Measurements from ENCODE around the gene IGF2R. TPM values are rescaled to one million over a fixed set of nuclear protein-coding genes. Genes with fewer than 3 reads are reported as not detected.

Gene IGF2R
- total RNA-seq, 5 donors from 2014 or later (not counting 1 experiment from before 2014, with no cell fraction given): 63.4 to 87.5 (median 70.5) TPM

DNA sequence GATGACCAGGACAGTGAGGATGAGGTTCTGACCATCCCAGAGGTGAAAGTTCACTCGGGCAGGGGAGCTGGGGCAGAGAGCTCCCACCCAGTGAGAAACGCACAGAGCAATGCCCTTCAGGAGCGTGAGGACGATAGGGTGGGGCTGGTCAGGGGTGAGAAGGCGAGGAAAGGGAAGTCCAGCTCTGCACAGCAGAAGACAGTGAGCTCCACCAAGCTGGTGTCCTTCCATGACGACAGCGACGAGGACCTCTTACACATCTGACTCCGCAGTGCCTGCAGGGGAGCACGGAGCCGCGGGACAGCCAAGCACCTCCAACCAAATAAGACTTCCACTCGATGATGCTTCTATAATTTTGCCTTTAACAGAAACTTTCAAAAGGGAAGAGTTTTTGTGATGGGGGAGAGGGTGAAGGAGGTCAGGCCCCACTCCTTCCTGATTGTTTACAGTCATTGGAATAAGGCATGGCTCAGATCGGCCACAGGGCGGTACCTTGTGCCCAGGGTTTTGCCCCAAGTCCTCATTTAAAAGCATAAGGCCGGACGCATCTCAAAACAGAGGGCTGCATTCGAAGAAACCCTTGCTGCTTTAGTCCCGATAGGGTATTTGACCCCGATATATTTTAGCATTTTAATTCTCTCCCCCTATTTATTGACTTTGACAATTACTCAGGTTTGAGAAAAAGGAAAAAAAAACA is 136.1 kb downstream of the IGF2R start:
- ChIA-PET CTCF (interaction anchor here in 1 of 2 donors (0.9 kb wide), 1 partner anchor 19 kb away, joined by 3 read pairs; no protein-coding TSS in a partner anchor), POLR2A (no interaction called here)
- no peaks in the 10 kb centered on the region for H3K9me3 Mint-ChIP-seq
- H3K36me3 ChIP-seq (ENCODE audit: control insufficient read depth in 2 of 2, extremely low read depth in 1 of 2, insufficient read depth in 1 of 2, low read length in 1 of 2): peaks cover 16 to 56% of the 10 kb centered on the region in 2 donors
- DNase-seq: no peak
- H3K9me3 ChIP-seq: no peaks in the 10 kb centered on the region
- peaks cover 54% of the 10 kb centered on the region for H3K36me3 Mint-ChIP-seq
- no peak overlapping the region for H3K4me3 ChIP-seq (ENCODE audit: control insufficient read depth in 1 of 2, extremely low read depth in 1 of 2, low read length in 1 of 2)
- no peaks in the 10 kb centered on the region for H3K4me1 ChIP-seq (ENCODE audit: control insufficient read depth in 1 of 2, extremely low read depth in 1 of 2, insufficient read depth in 2 of 2, low read length in 2 of 2)
- no peak overlapping the region for H3K27ac Mint-ChIP-seq
- H3K4me1 Mint-ChIP-seq: peaks cover 18 to 27% (median 19%) of the 10 kb centered on the region in 3 donors
- no peak for ATAC-seq (replicated peaks in 1 of 4)
- H3K27me3 ChIP-seq (replicated peaks in 1 of 2; ENCODE audit: control insufficient read depth in 2 of 2, extremely low read depth in 1 of 2, insufficient read depth in 2 of 2, low read length in 1 of 2): no peaks in the 10 kb centered on the region
- H3K27me3 Mint-ChIP-seq: no peaks in the 10 kb centered on the region
- no peak overlapping the region for H3K4me3 Mint-ChIP-seq
- no peak overlapping the region for H3K27ac ChIP-seq (ENCODE audit: low read length)
- 93% methylated on average over 9 of the region's 20 CpGs for WGBS (ENCODE audit: insufficient coverage)

GRCh38 chr6:160106010-160106409 is 137.1 kb downstream of the IGF2R start:
- H3K36me3 ChIP-seq (ENCODE audit: control insufficient read depth in 2 of 2, extremely low read depth in 1 of 2, insufficient read depth in 1 of 2, low read length in 1 of 2): peaks cover 16 to 57% of the 10 kb centered on the region in 2 donors
- Mint-ChIP-seq H3K4me1 (peaks cover 19 to 26% (median 20%) of the 10 kb centered on the region in 3 donors), H3K27ac (no peak overlapping the region), H3K9me3 (no peaks in the 10 kb centered on the region), H3K4me3 (no peak overlapping the region), H3K27me3 (no peaks in the 10 kb centered on the region), H3K36me3 (peaks cover 56% of the 10 kb centered on the region)
- 91% methylated on average over 9 of the region's 14 CpGs for WGBS (ENCODE audit: insufficient coverage)
- CTCF ChIA-PET: no interaction called here
- H3K4me1 ChIP-seq (ENCODE audit: control insufficient read depth in 1 of 2, extremely low read depth in 1 of 2, insufficient read depth in 2 of 2, low read length in 2 of 2): no peaks in the 10 kb centered on the region
- POLR2A ChIA-PET: no interaction called here
- DNase-seq (no peak), ATAC-seq (replicated peaks in 1 of 4) (no peak)
- H3K27ac ChIP-seq (ENCODE audit: low read length): no peak overlapping the region
- no peaks in the 10 kb centered on the region for H3K9me3 ChIP-seq
- H3K4me3 ChIP-seq (ENCODE audit: control insufficient read depth in 1 of 2, extremely low read depth in 1 of 2, low read length in 1 of 2): no peak overlapping the region
- H3K27me3 ChIP-seq (replicated peaks in 1 of 2; ENCODE audit: control insufficient read depth in 2 of 2, extremely low read depth in 1 of 2, insufficient read depth in 2 of 2, low read length in 1 of 2): no peaks in the 10 kb centered on the region

DNA sequence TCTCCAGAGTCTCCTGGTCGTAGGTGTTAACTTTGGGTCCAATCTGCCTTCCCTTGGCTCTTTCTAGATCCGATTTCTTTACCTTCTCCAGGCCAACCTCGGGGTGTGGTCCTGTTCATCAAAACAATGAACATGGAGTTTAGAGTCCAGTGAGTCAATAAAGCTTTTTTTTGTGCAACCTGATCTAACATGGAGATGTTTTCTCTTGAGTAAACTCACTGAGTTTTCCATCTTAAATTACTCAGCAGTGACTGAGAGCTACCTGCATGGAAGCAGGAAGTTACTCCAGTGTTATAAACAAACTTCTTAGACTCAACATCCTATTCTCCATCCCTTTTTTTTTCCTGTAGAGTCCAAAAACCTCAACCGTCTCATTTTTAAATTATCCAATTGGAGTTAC is 137.8 kb downstream of the IGF2R start:
- ChIA-PET POLR2A (interaction anchor here in 1 of 2 donors (0.7 kb wide), 1 partner anchor 11 kb away, joined by 3 read pairs; no protein-coding TSS in a partner anchor), CTCF (no interaction called here)
- Mint-ChIP-seq H3K27me3 (no peaks in the 10 kb centered on the region), H3K4me1 (peaks cover 12 to 26% (median 14%) of the 10 kb centered on the region in 3 donors), H3K36me3 (peaks cover 58% of the 10 kb centered on the region), H3K4me3 (no peak overlapping the region), H3K27ac (peak overlapping the region in 1 of 2 donors; percentile 35), H3K9me3 (no peaks in the 10 kb centered on the region)
- H3K4me3 ChIP-seq (ENCODE audit: control insufficient read depth in 1 of 2, extremely low read depth in 1 of 2, low read length in 1 of 2): no peak overlapping the region
- H3K4me1 ChIP-seq (ENCODE audit: control insufficient read depth in 1 of 2, extremely low read depth in 1 of 2, insufficient read depth in 2 of 2, low read length in 2 of 2): no peaks in the 10 kb centered on the region
- H3K36me3 ChIP-seq (ENCODE audit: control insufficient read depth in 2 of 2, extremely low read depth in 1 of 2, insufficient read depth in 1 of 2, low read length in 1 of 2): peaks cover 16 to 51% of the 10 kb centered on the region in 2 donors
- ATAC-seq (replicated peaks in 1 of 4) (no peak), DNase-seq (no peak)
- no peak overlapping the region for H3K27ac ChIP-seq (ENCODE audit: low read length)
- no peaks in the 10 kb centered on the region for H3K27me3 ChIP-seq (replicated peaks in 1 of 2; ENCODE audit: control insufficient read depth in 2 of 2, extremely low read depth in 1 of 2, insufficient read depth in 2 of 2, low read length in 1 of 2)
- H3K9me3 ChIP-seq: no peaks in the 10 kb centered on the region
- 90% methylated on average over 2 of the region's 4 CpGs for WGBS (ENCODE audit: insufficient coverage)

- Histone ChIP-seq H3K36me3 (ENCODE audit: control insufficient read depth in 2 of 2, extremely low read depth in 1 of 2, insufficient read depth in 1 of 2, low read length in 1 of 2) (peaks cover 10 to 38% of the 10 kb centered on the region in 2 donors), H3K27me3 (replicated peaks in 1 of 2; ENCODE audit: control insufficient read depth in 2 of 2, extremely low read depth in 1 of 2, insufficient read depth in 2 of 2, low read length in 1 of 2) (no peaks in the 10 kb centered on the region), H3K4me1 (ENCODE audit: control insufficient read depth in 1 of 2, extremely low read depth in 1 of 2, insufficient read depth in 2 of 2, low read length in 2 of 2) (no peaks in the 10 kb centered on the region), H3K27ac (ENCODE audit: low read length) (no peak overlapping the region), H3K9me3 (no peaks in the 10 kb centered on the region), H3K4me3 (ENCODE audit: control insufficient read depth in 1 of 2, extremely low read depth in 1 of 2, low read length in 1 of 2) (no peak overlapping the region)
- Mint-ChIP-seq H3K4me3 (no peak overlapping the region), H3K27me3 (no peaks in the 10 kb centered on the region), H3K4me1 (peaks cover 12 to 26% (median 14%) of the 10 kb centered on the region in 3 donors), H3K9me3 (no peaks in the 10 kb centered on the region), H3K27ac (no peak overlapping the region), H3K36me3 (peaks cover 57% of the 10 kb centered on the region)
- 96% methylated on average over 4 of the region's 5 CpGs for WGBS (ENCODE audit: insufficient coverage)
- DNase-seq (no peak), ATAC-seq (replicated peaks in 1 of 4) (no peak)
- ChIA-PET CTCF (no interaction called here), POLR2A (no interaction called here)
Observed at GRCh38 chr6:160108077-160108476, 139.2 kb downstream of the IGF2R start.

GRCh38 chr6:160110586-160111123 is 141.8 kb downstream of the IGF2R start:
- peaks cover 44% of the 10 kb centered on the region for H3K36me3 Mint-ChIP-seq
- CTCF ChIA-PET: no interaction called here
- Histone ChIP-seq H3K9me3 (no peaks in the 10 kb centered on the region), H3K4me3 (ENCODE audit: control insufficient read depth in 1 of 2, extremely low read depth in 1 of 2, low read length in 1 of 2) (no peak overlapping the region), H3K27ac (ENCODE audit: low read length) (no peak overlapping the region), H3K4me1 (ENCODE audit: control insufficient read depth in 1 of 2, extremely low read depth in 1 of 2, insufficient read depth in 2 of 2, low read length in 2 of 2) (no peaks in the 10 kb centered on the region), H3K27me3 (replicated peaks in 1 of 2; ENCODE audit: control insufficient read depth in 2 of 2, extremely low read depth in 1 of 2, insufficient read depth in 2 of 2, low read length in 1 of 2) (no peaks in the 10 kb centered on the region), H3K36me3 (ENCODE audit: control insufficient read depth in 2 of 2, extremely low read depth in 1 of 2, insufficient read depth in 1 of 2, low read length in 1 of 2) (peaks cover 4 to 13% of the 10 kb centered on the region in 2 donors)
- no peak overlapping the region for H3K4me3 Mint-ChIP-seq
- ATAC-seq (replicated peaks in 1 of 4): no peak
- no peak for DNase-seq
- no peaks in the 10 kb centered on the region for H3K9me3 Mint-ChIP-seq
- POLR2A ChIA-PET: no interaction called here
- no peaks in the 10 kb centered on the region for H3K27me3 Mint-ChIP-seq
- H3K27ac Mint-ChIP-seq: no peak overlapping the region
- peaks cover 12 to 26% (median 14%) of the 10 kb centered on the region in 3 donors for H3K4me1 Mint-ChIP-seq

GRCh38 chr6:160111806-160112205 is 142.9 kb downstream of the IGF2R start:
- ChIA-PET POLR2A (no interaction called here), CTCF (no interaction called here)
- DNase-seq (no peak), ATAC-seq (replicated peaks in 1 of 4) (no peak)
- Mint-ChIP-seq H3K9me3 (no peaks in the 10 kb centered on the region), H3K4me3 (no peak overlapping the region), H3K4me1 (peaks cover 12 to 26% (median 14%) of the 10 kb centered on the region in 3 donors), H3K27ac (no peak overlapping the region), H3K27me3 (no peaks in the 10 kb centered on the region), H3K36me3 (peaks cover 37% of the 10 kb centered on the region)
- no peak overlapping the region for H3K27ac ChIP-seq (ENCODE audit: low read length)
- no peak overlapping the region for H3K4me3 ChIP-seq (ENCODE audit: control insufficient read depth in 1 of 2, extremely low read depth in 1 of 2, low read length in 1 of 2)
- 95% methylated on average over 4 of the region's 4 CpGs for WGBS (ENCODE audit: insufficient coverage)
- no peaks in the 10 kb centered on the region for H3K4me1 ChIP-seq (ENCODE audit: control insufficient read depth in 1 of 2, extremely low read depth in 1 of 2, insufficient read depth in 2 of 2, low read length in 2 of 2)
- H3K27me3 ChIP-seq (replicated peaks in 1 of 2; ENCODE audit: control insufficient read depth in 2 of 2, extremely low read depth in 1 of 2, insufficient read depth in 2 of 2, low read length in 1 of 2): no peaks in the 10 kb centered on the region
- no peaks in the 10 kb centered on the region for H3K9me3 ChIP-seq
- H3K36me3 ChIP-seq (ENCODE audit: control insufficient read depth in 2 of 2, extremely low read depth in 1 of 2, insufficient read depth in 1 of 2, low read length in 1 of 2): peaks cover 4 to 7% of the 10 kb centered on the region in 2 donors

All from T-cell (primary cell).